ENCODE measurements around the gene TMEM178A. TPM values are rescaled to one million over a fixed set of nuclear protein-coding genes. Genes with fewer than 3 reads are reported as not detected.

Gene TMEM178A
- total and polyA plus RNA-seq, 2 donors (not counting 1 experiment from before 2014, with no cell fraction given) = 0.69 to 0.99 TPM

DNA sequence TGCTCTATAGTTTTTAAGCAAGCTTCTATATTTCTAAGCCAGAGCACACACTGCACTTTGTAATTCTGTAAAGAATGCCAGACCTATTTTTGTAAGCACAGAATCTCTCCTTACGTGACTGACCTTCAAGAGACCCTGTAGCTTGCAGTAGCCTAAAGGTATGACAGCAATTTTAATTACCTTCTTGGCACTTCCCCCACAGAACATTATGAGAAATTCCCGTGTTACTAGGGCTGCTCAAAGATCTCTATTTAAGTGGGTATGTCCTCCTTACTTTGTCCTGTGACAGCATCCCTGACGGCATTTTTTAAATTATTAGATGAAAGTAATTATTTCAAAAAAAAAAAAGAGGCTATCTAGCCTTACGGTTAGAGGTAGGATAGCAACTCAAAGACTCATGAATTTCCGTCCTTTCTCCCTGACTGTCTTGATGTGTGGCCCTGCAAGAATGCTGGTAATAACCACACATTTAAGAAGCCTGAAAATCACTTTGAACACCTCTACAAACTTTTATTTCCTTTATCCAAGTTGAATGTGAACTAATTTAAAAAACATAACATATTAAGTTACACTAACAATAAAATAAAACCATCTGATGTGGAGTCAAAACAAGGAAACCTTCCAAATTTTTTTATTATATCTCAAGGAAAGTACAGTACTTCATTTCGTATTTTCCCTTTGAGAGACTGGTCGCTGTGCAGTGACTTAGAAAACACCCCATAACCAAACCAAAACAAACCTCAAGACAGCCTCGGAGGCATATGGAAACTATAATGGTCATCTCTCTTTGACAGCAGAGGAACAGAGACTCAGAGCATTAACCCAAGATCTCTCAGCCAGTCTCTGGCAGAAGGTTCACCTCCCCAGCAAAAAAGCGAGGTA, 58.5 kb downstream of the TMEM178A start:
- Histone ChIP-seq H3K27me3 (replicated peaks in 1 of 4; ENCODE audit: control extremely low read depth in 1 of 4, control insufficient read depth in 3 of 4, insufficient read depth in 4 of 4, low read length in 3 of 4) (no peaks in the 10 kb centered on the region), H3K9me3 (ENCODE audit: control extremely low read depth in 1 of 3, control insufficient read depth in 2 of 3, insufficient read depth in 1 of 3, low read length in 2 of 3) (no peaks in the 10 kb centered on the region), H3K4me2 (replicated peaks; ENCODE audit: low read depth, low read length, poor library complexity, severe bottlenecking) (no peak overlapping the region), H2AFZ (ENCODE audit: insufficient read depth, low read depth, low read length, poor library complexity, severe bottlenecking) (no peak overlapping the region), H3K27ac (ENCODE audit: low read length in 2 of 2) (no peak overlapping the region), H3K9ac (ENCODE audit: low read length) (no peak overlapping the region), H3K4me3 (ENCODE audit: control extremely low read depth in 1 of 5, extremely low read depth in 1 of 5, insufficient read depth in 1 of 5, low read depth in 2 of 5, low read length in 4 of 5) (no peak overlapping the region), H3K79me2 (ENCODE audit: control insufficient read depth, insufficient read depth, low read length) (no peaks in the 10 kb centered on the region), H3K4me1 (ENCODE audit: control insufficient read depth in 2 of 2, insufficient read depth in 2 of 2, low read length in 2 of 2) (peaks cover 0 to 12% of the 10 kb centered on the region in 2 donors), H4K20me1 (ENCODE audit: control insufficient read depth, insufficient read depth, low read length, poor library complexity, severe bottlenecking) (no peaks in the 10 kb centered on the region), H3K36me3 (replicated peaks in 1 of 2; ENCODE audit: control extremely low read depth in 1 of 2, control insufficient read depth in 1 of 2, extremely low read depth in 1 of 2, insufficient read depth in 2 of 2, low read length in 1 of 2) (no peaks in the 10 kb centered on the region)
- peaks cover 9% of the 10 kb centered on the region for H3K4me1 Mint-ChIP-seq
- intact Hi-C loops (cut with micrococcal nuclease) = no loop called here
- WGBS (ENCODE audit: insufficient coverage) = 83% methylated on average over 3 of the region's 9 CpGs
- H3K27ac Mint-ChIP-seq = no peak overlapping the region
- no peaks in the 10 kb centered on the region for H3K9me3 Mint-ChIP-seq (ENCODE audit: insufficient read depth)
- peaks cover 16% of the 10 kb centered on the region for H3K27me3 Mint-ChIP-seq
- TF ChIP-seq CTCF (IDR thresholded peaks at IDR 0.05) = no peak
- no peak for TF ChIP-seq EZH2 (IDR thresholded peaks at IDR 0.05; ENCODE audit: borderline replicate concordance, insufficient read depth, low read depth, low read length, poor library complexity, severe bottlenecking)
- DNase-seq (no peak), ATAC-seq (ENCODE audit: low read depth) (no peak)
- no peak overlapping the region for H3K4me3 Mint-ChIP-seq
- ChIA-PET CTCF (no interaction called here), POLR2A (interaction anchor here (0.5 kb wide), 1 partner anchor 174 kb away, joined by 4 read pairs; no protein-coding TSS in a partner anchor)

- Histone ChIP-seq H3K9me3 (ENCODE audit: control extremely low read depth in 1 of 3, control insufficient read depth in 2 of 3, insufficient read depth in 1 of 3, low read length in 2 of 3) (no peaks in the 10 kb centered on the region), H3K27me3 (replicated peaks in 1 of 4; ENCODE audit: control extremely low read depth in 1 of 4, control insufficient read depth in 3 of 4, insufficient read depth in 4 of 4, low read length in 3 of 4) (no peaks in the 10 kb centered on the region), H2AFZ (ENCODE audit: insufficient read depth, low read depth, low read length, poor library complexity, severe bottlenecking) (no peak overlapping the region), H3K36me3 (replicated peaks in 1 of 2; ENCODE audit: control extremely low read depth in 1 of 2, control insufficient read depth in 1 of 2, extremely low read depth in 1 of 2, insufficient read depth in 2 of 2, low read length in 1 of 2) (no peaks in the 10 kb centered on the region), H4K20me1 (ENCODE audit: control insufficient read depth, insufficient read depth, low read length, poor library complexity, severe bottlenecking) (no peaks in the 10 kb centered on the region), H3K4me2 (replicated peaks; ENCODE audit: low read depth, low read length, poor library complexity, severe bottlenecking) (no peak overlapping the region), H3K4me1 (ENCODE audit: control insufficient read depth in 2 of 2, insufficient read depth in 2 of 2, low read length in 2 of 2) (peaks cover 0 to 14% of the 10 kb centered on the region in 2 donors), H3K4me3 (ENCODE audit: control extremely low read depth in 1 of 5, extremely low read depth in 1 of 5, insufficient read depth in 1 of 5, low read depth in 2 of 5, low read length in 4 of 5) (no peak overlapping the region), H3K79me2 (ENCODE audit: control insufficient read depth, insufficient read depth, low read length) (no peaks in the 10 kb centered on the region), H3K27ac (ENCODE audit: low read length in 2 of 2) (no peak overlapping the region), H3K9ac (ENCODE audit: low read length) (no peak overlapping the region)
- H3K27me3 Mint-ChIP-seq = peaks cover 16% of the 10 kb centered on the region
- CTCF ChIA-PET = no interaction called here
- H3K27ac Mint-ChIP-seq = no peak overlapping the region
- no peak overlapping the region for H3K4me3 Mint-ChIP-seq
- TF ChIP-seq CTCF (IDR thresholded peaks at IDR 0.05) (no peak), EZH2 (IDR thresholded peaks at IDR 0.05; ENCODE audit: borderline replicate concordance, insufficient read depth, low read depth, low read length, poor library complexity, severe bottlenecking) (no peak)
- WGBS (ENCODE audit: insufficient coverage) = no CpG with 5 or more reads among the region's 4 CpGs
- POLR2A ChIA-PET = interaction anchor here (0.5 kb wide), 1 partner anchor 174 kb away, joined by 4 read pairs; no protein-coding TSS in a partner anchor
- no peak for ATAC-seq (ENCODE audit: low read depth)
- intact Hi-C loops (cut with micrococcal nuclease) = no loop called here
- no peak for DNase-seq
- no peaks in the 10 kb centered on the region for H3K9me3 Mint-ChIP-seq (ENCODE audit: insufficient read depth)
- H3K4me1 Mint-ChIP-seq = peaks cover 9% of the 10 kb centered on the region
Measured at GRCh38 chr2:39724828-39725144, 59.1 kb downstream of the TMEM178A start.

Data from B cell (primary cell).